Daoy (cell line): ENCODE results near the gene FAM229A. TPM values are rescaled to one million over a fixed set of nuclear protein-coding genes. Genes with fewer than 3 reads are reported as not detected.

Source experiments
- DNase-seq: peaks from one replicate; pipeline ENCODE4 v3.0.0-alpha.2; 2015; ENCODE audit warnings: low read depth
- total RNA-seq: library from RNA; depleted of rRNA; stranded (reverse); fragments of >200 nt; shearing (Covaris generic); gene quantifications from 2 replicates; pipeline ENCODE4 v1.2.3, GENCODE V29; 2014; rRNA removed

Gene FAM229A
- total RNA-seq, 1 experiment from 2014 or later: 2.7 TPM

GRCh38 chr1:32331549-32331948 lies 30.7 kb downstream of the FAM229A start:
- no peak for DNase-seq

- DNase-seq: no peak
Measured at GRCh38 chr1:32330558-32331151, 31.6 kb downstream of the FAM229A start.

- DNase-seq: no peak
Measured at GRCh38 chr1:32329931-32330466, 32.3 kb downstream of the FAM229A start.

- DNase-seq: no peak
Measured at GRCh38 chr1:32327204-32327603, 35.1 kb downstream of the FAM229A start.

DNA sequence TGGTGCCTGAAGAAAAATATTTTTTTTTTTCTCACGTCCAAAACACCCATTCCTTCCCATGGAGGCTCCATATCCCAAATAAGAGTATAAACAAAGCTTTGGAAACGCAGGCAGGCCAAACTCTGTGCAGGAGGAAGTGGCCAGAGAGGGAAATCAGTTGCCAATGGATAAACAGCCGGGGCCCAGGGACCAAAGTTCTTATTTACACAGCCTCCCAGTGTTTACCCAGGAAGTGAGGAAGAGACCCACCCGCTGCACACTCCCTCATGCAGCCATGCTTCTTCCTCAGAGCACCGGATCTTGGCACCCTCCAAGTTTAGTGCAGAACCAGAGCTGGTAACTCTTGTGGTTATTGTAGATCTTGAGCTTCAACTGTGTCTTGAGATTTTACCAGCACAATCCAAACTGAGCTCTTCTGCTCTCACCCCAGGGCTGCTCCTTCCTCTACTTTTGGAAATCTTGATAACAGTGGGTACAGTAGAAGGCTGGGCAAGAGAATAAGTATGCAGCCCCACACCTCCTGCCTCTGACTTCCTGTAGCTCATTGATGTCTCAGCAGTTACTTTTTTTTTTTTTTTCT lies 40.5 kb downstream of the FAM229A start:
- DNase-seq: peak; percentile 48

GRCh38 chr1:32318127-32318869 lies 44.0 kb downstream of the FAM229A start:
- DNase-seq: no peak

GRCh38 chr1:32316903-32317277 lies 45.4 kb downstream of the FAM229A start:
- DNase-seq: no peak

GRCh38 chr1:32311709-32312393 lies 50.4 kb downstream of the FAM229A start:
- no peak for DNase-seq

Other genes starting within 250 kb of the FAM229A start
- gene TXLNA, start 182.8 kb downstream of the FAM229A start, total RNA-seq: 63.1 and 66.6 TPM in 2 replicates
- 11.2 and 15.7 TPM in 2 replicates for gene CCDC28B, start 161.9 kb downstream of the FAM229A start, total RNA-seq
- 3.0 and 3.8 TPM in 2 replicates for gene IQCC, start 156.8 kb downstream of the FAM229A start, total RNA-seq
- not detected in 2 replicates for gene DCDC2B, start 153.4 kb downstream of the FAM229A start, total RNA-seq
- 6.4 and 8.7 TPM in 2 replicates for gene TMEM234, start 140.1 kb downstream of the FAM229A start, total RNA-seq
- gene EIF3I, start 140.1 kb downstream of the FAM229A start, total RNA-seq: 682 and 715 TPM in 2 replicates
- gene FAM167B, start 115.3 kb downstream of the FAM229A start, total RNA-seq: not detected in 2 replicates
- 0.06 TPM in 1 of 2 replicates, not detected in the other for gene LCK, start 111.2 kb downstream of the FAM229A start, total RNA-seq
- 96.9 and 122 TPM in 2 replicates for gene HDAC1, start 70.4 kb downstream of the FAM229A start, total RNA-seq
- 132 and 151 TPM in 2 replicates for gene MARCKSL1, start 26.3 kb downstream of the FAM229A start, total RNA-seq
- 1.9 TPM in 1 of 2 replicates, not detected in the other for gene TSSK3, start 54 bp upstream of the FAM229A start, total RNA-seq
- 69.0 and 75.7 TPM in 2 replicates for gene BSDC1, start 32.0 kb upstream of the FAM229A start, total RNA-seq
- 0.17 and 0.45 TPM in 2 replicates for gene ZBTB8B, start 102.6 kb upstream of the FAM229A start, total RNA-seq
- gene ZBTB8A, start 176.9 kb upstream of the FAM229A start, total RNA-seq: 3.2 and 6.2 TPM in 2 replicates